GM19324 (cell line): ENCODE data around the gene CLECL1.
"Not testable (repeated sequence)": the region's sequence is repeated elsewhere in the genome, so short reads cannot be mapped to it uniquely, and the experiment has no call there.

Experiments used
- ATAC-seq: cut with Tn5 transposase; IDR thresholded peaks from one replicate; pipeline ENCODE4 v1.9.1; 2021; ENCODE audit warnings: mild to moderate bottlenecking, moderate library complexity; ENCODE audit not compliant: unreplicated experiment, low FRiP score

The CLECL1 gene

GRCh38 chr12:9752145-9752933, 19.4 kb upstream of the CLECL1 start:
- ATAC-seq: no peak

GRCh38 chr12:9751204-9752144, 18.6 kb upstream of the CLECL1 start:
- ATAC-seq: no peak

- peak; percentile 51 for ATAC-seq
Measured at GRCh38 chr12:9750276-9751203, 17.6 kb upstream of the CLECL1 start.

GRCh38 chr12:9749640-9750039, 16.7 kb upstream of the CLECL1 start:
- ATAC-seq: no peak

GRCh38 chr12:9745199-9745598, 12.3 kb upstream of the CLECL1 start:
- no peak for ATAC-seq

GRCh38 chr12:9742661-9743060, 9.8 kb upstream of the CLECL1 start:
- peak; percentile 44 for ATAC-seq

GRCh38 chr12:9741726-9742125, 8.8 kb upstream of the CLECL1 start:
- ATAC-seq: peak; percentile 76

GRCh38 chr12:9740106-9740750, 7.3 kb upstream of the CLECL1 start:
- ATAC-seq: no peak

GRCh38 chr12:9739404-9740105, 6.7 kb upstream of the CLECL1 start:
- not testable (repeated sequence) for ATAC-seq

- ATAC-seq: not testable (repeated sequence)
Measured at GRCh38 chr12:9738905-9739304, 6.0 kb upstream of the CLECL1 start.

- no peak for ATAC-seq
Measured at GRCh38 chr12:9736936-9737705, 4.2 kb upstream of the CLECL1 start.

GRCh38 chr12:9735601-9736000, 2.7 kb upstream of the CLECL1 start:
- ATAC-seq: no peak

GRCh38 chr12:9731797-9732196, 1.1 kb downstream of the CLECL1 start:
- peak; percentile 40 for ATAC-seq

GRCh38 chr12:9731393-9731792, 1.5 kb downstream of the CLECL1 start:
- ATAC-seq: no peak

- no peak for ATAC-seq
Measured at GRCh38 chr12:9730591-9730990, 2.3 kb downstream of the CLECL1 start.

GRCh38 chr12:9730011-9730410, 2.9 kb downstream of the CLECL1 start:
- no peak for ATAC-seq

GRCh38 chr12:9729082-9729481, 3.8 kb downstream of the CLECL1 start:
- no peak for ATAC-seq

- ATAC-seq: no peak
Measured at GRCh38 chr12:9727813-9728212, 5.1 kb downstream of the CLECL1 start.
